Vein endothelial cell (primary cell): ENCODE results near the gene REM1. TPM values are rescaled to one million over a fixed set of nuclear protein-coding genes. Genes with fewer than 3 reads are reported as not detected.

Experiments used
- total RNA-seq: library from RNA; depleted of rRNA; stranded (reverse); fragments of >200 nt; gene quantifications from 2 replicates; pipeline ENCODE4 v1.2.3, GENCODE V29; 2012

The REM1 gene
- under 0.01 and 0.38 TPM in 2 replicates for total RNA-seq

GRCh38 chr20:31474758-31475427 is at the start of gene REM1, which contains the start of gene DEFB124:
REM1 (plus strand) TSS chr20:31475288; CDS start chr20:31476446, 1,158 bp downstream.
DEFB124 (minus strand) TSS chr20:31475127; CDS start chr20:31473013, 2,114 bp downstream.

GRCh38 chr20:31440012-31440659 is 35.0 kb upstream of the REM1 start, which contains the start of gene DEFB123:
DEFB123 (plus strand) TSS chr20:31440632; CDS start chr20:31440699, 67 bp downstream.

GRCh38 chr20:31514154-31515071 is 39.3 kb downstream of the REM1 start, which contains the start of gene HM13:
HM13 (plus strand) TSS chr20:31514442; CDS start chr20:31514552, 110 bp downstream.

Other genes starting within 250 kb of the REM1 start
- gene DEFB115, start 217.6 kb upstream of the REM1 start, total RNA-seq: not detected in 2 replicates
- gene DEFB116, start 166.7 kb upstream of the REM1 start, total RNA-seq: not detected in 2 replicates
- gene DEFB118, start 106.7 kb upstream of the REM1 start, total RNA-seq: not detected in 2 replicates
- not detected in 2 replicates for gene DEFB119, start 84.7 kb upstream of the REM1 start, total RNA-seq
- gene DEFB121, start 69.1 kb upstream of the REM1 start, total RNA-seq: not detected in 2 replicates
- not detected in 2 replicates for gene DEFB123, start 34.7 kb upstream of the REM1 start, total RNA-seq
- not detected in 2 replicates for gene DEFB124, start 161 bp upstream of the REM1 start, total RNA-seq
- 105 and 108 TPM in 2 replicates for gene HM13, start 39.2 kb downstream of the REM1 start, total RNA-seq
- 251 and 348 TPM in 2 replicates for gene ID1, start 130.0 kb downstream of the REM1 start, total RNA-seq
- gene COX4I2, start 162.6 kb downstream of the REM1 start, total RNA-seq: not detected in 2 replicates
- 153 TPM in 2 replicates for gene BCL2L1, start 247.6 kb downstream of the REM1 start, total RNA-seq